Panc1 (cell line): ENCODE results near the gene ADSL.

Source experiments
- CTCF ChIP-seq: fragments of 450-650 bp; IDR thresholded peaks from 2 replicates; pipeline ENCODE4 v1.5.1; 2017; ENCODE audit warnings: mild to moderate bottlenecking
- SIN3A ChIP-seq: IDR thresholded peaks from 2 replicates; pipeline ENCODE4 v1.6.1; 2012; ENCODE audit warnings: low read depth, mild to moderate bottlenecking, low read length, moderate library complexity, borderline replicate concordance; ENCODE audit not compliant: insufficient read depth

GRCh38 chr22:40376149-40376548 is 29.8 kb downstream of the ADSL start:
- TF ChIP-seq CTCF (no peak), SIN3A (no peak)
